SKM-1 (cell line): ENCODE measurements around the gene SH3BP5.

ENCODE experiments used
- DNase-seq: peaks from one replicate; lab custom pipeline; 2025; ENCODE audit not compliant: unreplicated experiment; lab: John Stamatoyannopoulos, UW

SH3BP5 gene

DNA sequence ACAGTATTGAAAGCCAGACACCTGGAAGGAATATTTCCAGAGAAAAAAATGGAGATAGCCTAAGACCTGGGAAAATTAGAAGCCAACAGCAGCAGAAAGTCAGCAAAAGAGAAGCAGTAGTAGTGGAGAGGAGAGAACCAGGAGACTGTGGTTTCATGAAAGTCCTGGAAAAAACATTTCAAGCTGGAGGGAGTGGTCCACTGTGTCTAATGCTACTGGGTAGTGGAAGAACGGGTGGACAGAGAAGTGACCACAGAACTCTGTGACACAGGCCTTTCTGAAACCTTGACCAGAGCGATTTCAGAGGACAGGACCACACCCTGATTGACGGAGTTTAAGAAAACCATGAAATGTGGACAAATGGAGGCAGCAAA, 15.3 kb upstream of the SH3BP5 start:
- DNase-seq: no peak

DNA sequence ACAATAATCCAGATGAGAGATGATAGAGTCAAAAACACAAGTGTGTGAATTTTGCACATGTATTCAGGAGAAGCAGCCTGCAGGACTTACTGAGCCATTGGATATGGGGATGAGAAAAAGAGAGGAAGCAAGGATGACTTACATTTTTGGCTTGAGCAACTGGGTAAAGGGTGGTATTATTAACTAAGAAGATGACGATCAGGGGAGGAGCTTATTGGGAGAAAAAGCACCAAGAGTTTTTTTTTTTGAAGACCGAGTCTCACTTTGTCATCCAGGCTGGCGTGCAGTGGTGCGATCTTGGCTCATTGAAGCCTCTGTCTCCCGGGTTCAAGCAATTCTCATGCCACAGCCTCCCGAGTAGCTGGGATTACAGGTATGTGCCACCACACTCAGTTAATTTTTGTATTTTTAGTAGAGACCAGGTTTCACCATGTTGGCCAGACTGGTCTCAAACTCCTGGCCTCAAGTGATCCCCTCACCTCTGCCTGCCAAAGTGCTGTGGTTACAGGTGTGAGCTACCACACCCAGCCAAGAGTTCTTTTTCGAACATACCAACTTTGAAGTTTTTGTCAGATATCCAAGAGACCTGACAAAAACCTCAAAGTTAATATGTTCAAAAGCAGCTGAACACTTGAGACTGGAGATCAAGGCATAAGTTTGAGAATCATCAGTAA, 14.8 kb upstream of the SH3BP5 start:
- no peak for DNase-seq

DNA sequence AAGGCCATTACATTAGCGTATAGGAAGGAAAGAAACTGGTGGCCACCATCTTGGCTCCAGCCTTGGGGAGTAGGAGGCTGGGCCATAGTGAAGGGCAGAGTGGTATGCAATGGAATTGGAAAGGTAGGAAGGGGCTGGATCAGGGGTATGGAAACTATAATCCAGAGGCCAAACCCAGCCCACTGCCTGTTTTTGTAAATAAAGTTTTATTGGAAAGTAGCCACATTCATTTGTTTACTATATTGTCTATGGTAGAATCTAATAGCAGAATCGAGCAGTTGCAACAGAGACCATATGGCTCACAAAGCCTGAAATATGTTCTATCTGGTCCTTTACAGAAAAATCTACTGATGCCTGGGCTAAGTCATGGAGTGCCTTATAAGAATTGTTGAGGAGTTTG, 14.1 kb upstream of the SH3BP5 start:
- no peak for DNase-seq

DNA sequence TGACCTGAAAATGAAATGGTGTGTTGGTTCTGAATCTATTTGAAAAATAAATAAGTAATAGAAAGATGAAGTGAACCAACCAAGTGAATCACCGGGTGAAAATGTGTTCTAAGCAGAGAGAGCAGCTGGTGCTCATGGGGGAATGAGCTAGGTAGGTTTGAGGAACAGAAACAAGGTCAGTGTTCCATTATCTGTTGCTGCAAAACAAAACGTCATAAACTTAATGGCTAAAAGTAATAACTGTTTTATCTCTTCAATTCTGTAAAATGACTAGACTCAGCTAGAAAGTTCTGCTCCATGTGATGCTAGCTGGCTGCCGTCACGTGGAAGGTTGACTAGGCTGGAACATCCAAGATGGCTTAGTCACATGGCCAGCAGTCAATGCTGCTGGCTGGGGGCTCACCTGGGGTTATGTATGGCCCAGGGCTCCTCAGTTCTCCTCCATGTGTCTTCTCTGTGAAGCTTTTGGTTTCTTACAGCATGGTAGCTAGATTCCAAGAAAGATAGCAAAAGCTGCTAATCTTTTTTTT, 13.3 kb upstream of the SH3BP5 start:
- DNase-seq: no peak

DNA sequence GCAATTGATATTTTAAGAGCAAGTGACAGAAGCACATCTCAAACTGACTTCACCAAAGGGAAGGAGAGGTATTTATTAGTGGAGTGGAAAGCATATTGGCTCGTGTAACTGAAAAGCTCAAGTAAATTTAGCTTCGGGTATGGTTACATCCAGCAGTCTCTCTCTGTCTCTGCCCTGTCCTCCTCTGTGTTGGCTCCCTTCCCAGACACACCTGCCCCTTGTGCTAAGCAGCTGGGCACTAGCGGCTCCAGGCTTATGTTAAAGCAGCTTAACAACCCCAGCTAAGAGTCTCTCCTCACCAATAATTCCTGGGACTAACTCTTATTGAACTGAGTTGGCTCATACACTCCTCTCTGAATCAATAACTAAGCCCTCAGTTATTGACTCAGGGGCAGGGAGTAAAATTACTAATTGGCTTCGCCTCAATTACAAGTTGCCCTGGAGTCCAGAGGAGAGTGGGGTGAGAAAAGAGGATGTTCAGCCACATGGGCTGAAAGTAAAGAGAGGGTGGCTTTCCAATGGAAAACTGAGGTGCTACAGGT, 12.8 kb upstream of the SH3BP5 start:
- DNase-seq: no peak

DNA sequence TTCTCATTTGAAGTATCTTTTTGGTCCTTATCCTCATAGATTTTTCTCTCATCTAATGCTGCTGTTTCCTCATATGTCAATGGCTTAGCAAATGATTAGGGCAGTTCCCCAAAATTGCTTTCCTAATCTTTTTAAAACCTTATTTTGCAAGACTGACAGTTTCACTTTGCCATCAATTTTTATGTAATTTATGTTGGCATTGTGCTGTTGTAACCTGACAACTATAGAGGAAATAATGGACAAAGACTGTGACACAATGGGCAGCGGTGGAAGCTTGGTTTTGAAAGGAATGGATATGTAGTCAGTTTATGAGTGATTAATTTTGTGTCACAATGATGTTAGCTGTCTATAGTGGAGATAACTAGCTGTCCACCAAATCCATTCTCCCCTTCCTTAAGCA, 10.6 kb upstream of the SH3BP5 start:
- peak; percentile 71 for DNase-seq

DNA sequence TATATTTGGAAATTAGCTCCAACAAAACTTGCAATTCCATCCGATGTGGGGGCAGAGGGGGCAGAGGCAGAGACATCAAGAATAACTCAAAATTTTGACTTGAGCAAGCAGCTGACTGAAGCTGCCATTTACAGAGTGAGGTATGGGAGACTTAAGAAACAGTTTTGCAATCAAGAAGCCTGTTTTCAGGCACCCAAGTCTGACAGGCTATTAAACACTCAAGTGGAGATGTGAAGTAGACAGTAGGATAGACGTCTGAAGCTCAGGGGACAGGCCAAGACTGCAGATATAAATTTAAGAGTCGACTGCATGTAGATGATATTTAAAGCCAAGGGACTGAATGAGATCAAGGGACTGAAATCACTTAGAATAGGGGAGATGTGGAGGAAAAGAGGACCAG, 9.9 kb upstream of the SH3BP5 start:
- no peak for DNase-seq

DNA sequence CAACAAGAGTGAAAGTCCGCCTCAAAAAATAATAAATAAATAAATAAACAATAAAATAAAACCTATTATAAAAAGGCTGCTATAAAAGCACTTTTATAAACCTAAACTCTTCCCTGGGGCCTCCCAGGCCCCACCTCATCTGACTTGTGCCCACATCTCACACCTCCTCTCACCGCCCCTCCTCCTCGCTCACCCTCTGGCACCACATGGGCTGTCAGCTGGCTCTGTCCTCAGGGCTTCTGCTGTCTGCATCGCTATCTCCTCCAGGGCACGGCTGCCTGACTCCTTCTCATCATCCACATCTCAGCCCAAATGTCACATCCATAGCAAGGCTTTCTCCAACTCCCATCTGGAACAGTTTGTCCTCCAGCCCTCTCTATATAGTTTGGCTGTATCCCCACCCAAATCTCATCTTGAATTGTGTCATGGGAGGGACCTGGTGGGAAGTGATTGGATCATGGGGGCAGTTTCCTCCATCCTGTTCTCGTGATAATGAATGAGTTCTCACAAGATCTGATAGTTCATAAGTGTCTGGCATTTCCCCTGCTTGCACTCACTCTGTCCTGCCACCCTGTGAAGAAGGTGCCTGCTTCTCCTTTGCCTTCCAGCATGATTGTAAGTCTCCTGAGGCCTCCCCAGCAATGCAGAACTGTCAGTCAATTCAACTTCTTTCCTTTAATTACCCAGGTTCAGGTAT, 8.8 kb upstream of the SH3BP5 start:
- no peak for DNase-seq

DNA sequence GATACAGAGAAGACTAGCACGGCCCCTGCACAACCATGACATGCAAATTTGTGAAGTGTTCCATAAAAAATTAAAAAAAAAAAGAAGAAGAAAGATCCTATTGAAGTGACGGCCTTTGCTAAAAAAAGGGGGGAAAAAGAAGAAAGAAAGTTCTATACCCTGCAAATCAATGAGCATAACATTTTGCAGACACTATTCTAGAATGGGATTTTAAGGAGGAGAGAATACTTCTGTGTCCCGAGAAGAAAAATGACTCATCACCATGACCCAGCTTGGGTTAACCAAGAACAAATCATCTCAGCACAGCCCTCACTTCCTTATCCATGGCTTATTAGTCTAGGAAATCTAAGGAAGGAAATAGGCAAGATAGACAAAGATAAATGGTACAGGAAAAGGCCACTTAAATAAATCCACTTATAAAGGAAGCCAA, 7.4 kb upstream of the SH3BP5 start:
- DNase-seq: no peak

DNA sequence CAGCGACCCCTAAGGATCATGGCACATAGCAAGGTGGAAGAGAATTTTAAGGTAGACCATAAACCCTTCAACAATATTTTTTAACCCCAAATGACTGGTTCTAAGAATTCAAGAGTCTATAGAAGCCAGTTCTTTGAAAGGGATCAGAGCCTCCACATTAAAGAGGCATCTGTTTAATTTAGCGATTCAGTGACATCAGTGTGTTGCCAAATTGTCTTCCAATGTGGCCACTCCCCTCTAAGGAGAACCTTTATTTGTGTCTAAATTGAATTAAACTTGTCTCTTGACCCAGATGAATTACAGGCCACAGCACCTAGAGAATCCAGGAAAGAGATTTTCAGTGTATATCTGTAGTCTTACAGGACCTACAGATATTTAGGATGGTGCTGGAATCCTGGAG, 6.6 kb upstream of the SH3BP5 start:
- DNase-seq: no peak

DNA sequence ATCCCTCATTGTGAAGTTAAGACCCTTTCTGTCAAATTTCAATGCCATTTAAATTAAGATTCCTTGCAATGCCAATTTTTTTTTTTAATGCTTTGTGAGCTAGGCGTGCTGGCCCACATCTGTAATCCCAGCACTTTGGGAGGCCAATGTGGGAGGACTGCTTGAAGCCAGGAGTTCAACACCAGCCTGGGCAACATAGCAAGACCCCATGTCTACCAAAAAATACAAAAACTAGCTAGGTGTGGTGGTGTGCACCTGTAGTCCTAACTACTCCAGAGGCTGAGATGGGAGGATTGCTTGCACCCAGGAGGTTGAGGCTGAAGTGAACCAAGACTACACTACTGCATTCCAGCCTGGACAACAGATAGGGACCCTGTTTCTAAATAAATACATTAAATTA, 5.6 kb upstream of the SH3BP5 start:
- DNase-seq: no peak

DNA sequence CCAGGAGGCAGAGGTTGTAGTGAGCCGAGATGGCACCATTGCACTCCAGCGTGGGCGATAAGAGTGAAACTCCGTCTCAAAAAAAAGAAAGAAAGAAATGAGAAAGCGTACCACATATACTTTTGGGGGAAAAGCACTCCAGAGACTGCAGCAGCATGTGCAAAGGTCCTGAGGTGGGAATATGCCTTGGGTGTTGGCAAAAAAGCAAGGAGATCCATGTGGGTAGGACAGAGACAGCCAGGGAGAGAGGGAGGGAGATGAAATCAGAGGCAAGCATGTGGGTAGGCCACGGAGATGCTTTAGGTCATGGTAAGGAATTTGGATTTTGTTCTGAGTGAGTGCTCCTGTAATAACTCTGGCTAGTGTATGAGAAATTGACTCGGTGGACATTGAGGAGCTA, 3.7 kb upstream of the SH3BP5 start:
- DNase-seq: no peak

DNA sequence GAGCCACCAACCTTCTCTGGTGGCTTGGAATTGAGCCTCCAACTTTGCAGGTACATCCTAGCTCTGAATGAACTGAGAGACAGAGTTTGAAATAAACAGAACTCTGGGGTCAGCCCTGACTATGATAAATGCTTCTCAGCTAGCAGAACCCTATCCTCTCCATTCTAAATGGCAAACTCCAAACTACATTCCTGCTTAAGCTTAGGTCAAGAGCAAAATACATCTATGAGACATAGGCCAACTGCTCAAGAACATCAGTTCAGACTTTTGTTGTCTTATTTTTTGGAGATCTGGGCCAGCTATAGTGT, 1.5 kb upstream of the SH3BP5 start:
- no peak for DNase-seq

DNA sequence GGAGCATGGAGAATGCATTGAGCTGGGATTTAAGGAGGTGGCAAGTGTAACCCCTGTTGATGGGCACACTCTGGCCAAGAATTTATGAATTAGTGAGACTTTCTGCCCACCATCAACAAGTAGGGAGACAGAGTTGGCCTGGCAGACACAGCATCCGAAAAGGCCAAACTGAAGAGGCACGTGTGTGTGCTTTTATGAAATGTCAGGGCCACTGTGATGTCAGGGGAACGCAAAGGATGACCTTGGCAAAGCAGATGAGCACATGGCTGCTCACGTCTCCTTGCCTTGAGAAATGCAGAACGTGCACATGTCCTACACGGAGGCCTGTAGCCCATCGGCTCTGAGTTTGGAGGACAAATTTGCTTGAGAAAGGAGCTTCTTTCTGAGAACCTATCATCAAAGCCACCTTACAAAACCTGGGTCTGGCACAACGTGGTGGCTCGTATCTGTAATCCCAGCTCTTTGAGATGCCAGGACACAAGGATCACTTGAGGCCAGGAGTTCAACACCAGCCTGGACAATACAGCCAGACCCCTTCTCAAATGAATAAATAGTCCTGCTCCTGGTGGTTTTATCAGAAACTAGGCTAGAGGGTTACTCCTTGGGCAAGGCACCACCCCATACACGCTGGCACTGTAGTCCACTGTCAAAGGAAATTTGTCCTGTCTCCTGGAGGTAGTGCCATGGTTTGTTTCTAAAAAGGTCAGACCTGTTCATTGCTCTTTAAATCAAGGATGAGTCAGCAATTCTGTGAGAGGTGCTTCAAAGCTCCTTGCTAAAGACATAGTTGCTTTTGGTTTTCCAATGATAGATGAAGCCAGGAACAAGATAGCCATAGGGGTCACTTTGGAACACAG, 941 bp upstream of the SH3BP5 start:
- DNase-seq: no peak

DNA sequence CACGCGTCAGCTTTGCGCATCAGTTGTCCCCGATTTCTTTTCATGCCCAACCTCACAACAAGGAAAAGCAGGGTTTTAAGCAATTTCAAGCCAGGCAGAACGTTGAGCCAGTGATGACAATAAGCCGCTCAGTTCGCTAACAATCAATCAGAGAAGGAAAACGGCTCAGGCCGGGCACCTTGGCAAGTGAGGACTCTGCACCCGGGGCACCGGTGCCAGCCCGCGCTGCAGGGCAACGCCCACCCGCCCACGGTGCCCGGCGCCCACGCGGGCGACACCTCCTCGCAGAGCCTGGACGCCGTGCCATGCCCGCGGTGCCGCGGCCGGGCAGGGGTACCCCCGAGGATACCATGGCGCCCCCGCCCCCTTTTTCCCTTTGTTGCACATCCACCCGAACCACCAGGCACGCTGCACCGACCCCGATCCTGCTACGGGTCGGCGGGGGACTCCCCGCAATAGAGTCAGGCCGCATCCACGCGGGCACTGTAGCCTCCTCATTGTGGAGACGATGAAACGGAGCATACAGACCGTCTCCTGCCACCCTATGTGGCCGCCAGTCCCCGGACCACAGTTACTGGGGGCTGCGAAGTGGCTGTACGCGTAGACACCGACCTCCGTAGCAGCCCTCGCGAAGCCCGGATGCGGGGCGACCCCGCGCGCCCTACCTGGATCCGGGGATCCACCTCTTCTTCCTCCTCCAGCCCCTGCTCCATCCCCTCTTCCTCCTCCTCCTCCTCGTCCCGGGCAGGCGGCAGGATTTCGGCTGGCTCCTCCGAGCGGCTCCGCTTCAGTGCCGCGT, 581 bp downstream of the SH3BP5 start:
- DNase-seq: no peak

DNA sequence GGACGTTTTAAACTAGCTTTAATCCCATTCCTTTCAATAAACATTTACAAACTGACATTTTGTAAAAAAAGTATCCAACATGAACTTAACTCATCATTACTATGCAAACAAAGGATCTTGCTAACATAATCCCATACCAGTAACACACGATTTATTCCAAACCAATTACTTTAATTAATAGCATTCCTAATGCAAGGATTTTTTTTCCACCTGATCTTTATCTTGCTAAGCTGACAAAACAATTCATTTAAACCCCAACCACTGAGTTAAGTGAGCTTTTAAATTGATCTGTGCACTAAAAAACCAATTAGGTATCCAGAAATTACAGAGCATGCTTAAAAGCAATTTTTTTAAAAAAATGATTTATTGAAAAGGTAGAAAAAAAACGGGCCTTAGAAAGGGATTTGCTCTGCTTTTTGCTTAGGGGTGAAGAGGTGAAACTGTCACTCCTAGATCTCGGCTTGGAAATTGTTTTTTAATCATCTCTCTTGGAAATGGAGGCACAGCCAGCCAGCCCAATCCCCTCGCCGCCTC, 1.2 kb downstream of the SH3BP5 start:
- no peak for DNase-seq

DNA sequence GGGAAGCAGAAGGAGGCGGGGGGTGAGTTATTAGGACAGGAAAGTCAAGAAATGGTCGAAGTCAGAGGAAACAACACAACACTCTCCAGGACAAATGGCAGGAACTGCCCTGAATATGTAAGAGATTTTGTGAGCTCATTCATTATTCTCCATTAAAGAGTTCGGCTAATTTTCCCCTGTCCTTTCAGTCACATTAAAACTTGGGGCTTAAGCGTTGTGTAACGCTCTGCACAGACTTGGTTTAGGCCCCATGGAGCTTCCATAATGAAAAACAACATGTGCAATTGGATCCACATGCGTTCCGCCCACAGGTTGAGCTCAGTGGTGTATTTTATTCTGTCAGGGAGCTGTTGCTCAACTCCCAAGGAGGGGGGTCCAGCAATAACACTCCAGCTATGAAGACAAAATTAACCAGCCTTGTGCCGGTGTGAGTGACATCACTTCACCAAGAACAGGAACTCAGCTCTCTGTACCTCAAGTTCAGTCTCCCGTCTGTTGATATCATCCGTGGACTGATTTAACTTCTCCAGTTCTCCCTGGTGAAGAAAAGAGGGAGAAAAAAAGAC, 2.3 kb downstream of the SH3BP5 start:
- DNase-seq: peak; percentile 71

DNA sequence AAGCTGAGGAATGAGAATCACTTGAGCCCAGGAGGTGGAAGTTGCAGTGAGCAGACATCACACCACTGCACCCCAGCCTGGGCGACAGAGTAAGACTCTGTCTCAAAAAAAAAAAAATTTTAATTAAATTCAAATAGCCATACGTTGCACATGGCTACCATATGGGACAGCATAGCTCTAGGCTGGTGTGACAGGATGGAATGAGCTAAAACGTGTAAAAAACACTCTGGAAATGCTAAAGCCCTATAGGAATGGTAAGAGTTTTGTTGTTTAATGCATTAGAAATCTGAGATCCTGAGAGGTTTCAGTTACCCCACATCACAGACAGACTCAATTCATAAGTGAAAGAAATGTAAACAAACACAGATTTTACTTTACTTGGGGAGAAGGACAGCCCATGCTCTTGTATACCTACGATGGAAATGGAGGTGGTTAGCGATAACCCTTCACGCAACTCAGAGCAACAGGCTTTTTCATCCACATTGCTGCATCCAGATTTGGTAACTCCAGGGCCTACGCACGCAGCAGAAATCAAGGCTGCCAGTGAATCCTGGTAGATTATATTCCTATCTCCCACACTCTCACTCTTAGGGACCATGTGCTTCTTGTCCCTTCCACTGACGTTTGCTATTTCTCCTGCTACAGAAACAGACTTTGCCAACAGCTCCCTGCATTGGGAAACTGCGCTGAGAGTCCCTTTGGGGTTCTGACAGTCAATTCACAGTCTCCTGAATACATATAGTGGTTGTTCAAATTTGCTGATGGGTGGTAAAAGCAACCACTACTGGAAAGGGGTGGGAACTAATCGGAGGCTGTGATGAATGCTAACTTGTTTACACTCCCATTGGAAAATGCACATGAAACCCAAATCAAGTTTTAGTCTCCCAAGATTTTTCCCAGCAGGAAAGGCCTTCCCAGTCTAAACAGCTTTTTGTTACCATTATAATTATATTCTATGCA, 3.1 kb downstream of the SH3BP5 start:
- DNase-seq: no peak

DNA sequence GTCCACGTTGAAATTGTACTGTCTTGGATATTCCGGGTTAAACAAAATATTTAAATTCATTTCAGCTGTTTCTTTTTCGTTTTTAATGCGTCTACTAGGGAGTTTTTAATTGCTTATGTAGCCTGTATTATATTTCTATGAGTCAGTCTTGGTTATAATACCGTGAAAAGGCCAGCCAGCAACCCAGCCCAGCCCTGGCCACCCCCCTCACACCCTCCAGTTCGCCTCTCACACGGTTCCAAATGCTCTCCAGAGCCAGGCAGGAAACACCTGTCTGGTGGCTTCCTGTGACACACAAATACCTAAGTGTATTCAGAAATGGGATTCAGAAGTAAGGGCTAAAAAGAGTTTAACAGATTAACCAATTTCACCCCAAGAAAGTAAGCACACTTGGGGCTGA, 4.4 kb downstream of the SH3BP5 start:
- DNase-seq: no peak
